Endothelial cell of hepatic sinusoid (primary cell): ENCODE results near the gene CHRDL2.

Experiments used
- in situ Hi-C: cut with HindIII; loops from 2 replicates; pipeline ENCODE4 v1.10.0; 2017; ENCODE audit warnings: low sequenced_read_pairs

CHRDL2 gene

DNA sequence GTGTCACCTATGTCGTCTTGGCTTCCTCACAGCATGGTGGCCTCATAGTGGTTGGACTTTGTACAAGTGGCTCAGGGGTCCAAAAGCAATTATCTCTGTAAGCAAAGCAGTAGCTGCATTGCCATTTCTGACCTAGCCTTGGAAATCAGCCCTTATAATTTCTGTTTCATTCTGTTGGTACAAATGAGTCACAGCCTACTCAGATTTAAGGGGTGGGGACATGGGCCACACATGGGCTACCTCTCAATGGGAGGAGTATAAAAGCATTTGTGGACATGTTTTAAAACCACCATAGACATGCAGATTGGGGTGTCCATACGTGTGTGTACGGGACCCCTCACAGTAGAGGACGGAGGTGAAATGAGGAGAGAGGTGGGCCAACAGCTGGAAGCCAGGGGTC is 41.6 kb downstream of the CHRDL2 start:
- in situ Hi-C loops, result loop anchor here (5.0 kb wide), 2 partner anchors 48 to 72 kb away; no protein-coding TSS in a partner anchor

- in situ Hi-C loops, result loop anchor here (5.0 kb wide), 2 partner anchors 50 to 70 kb away; no protein-coding TSS in a partner anchor
Observed at GRCh38 chr11:74687237-74688023, 43.8 kb downstream of the CHRDL2 start.

GRCh38 chr11:74686792-74687191 is 44.4 kb downstream of the CHRDL2 start:
- in situ Hi-C loops, result loop anchor here (5.0 kb wide), 2 partner anchors 51 to 69 kb away; no protein-coding TSS in a partner anchor

- in situ Hi-C loops, result loop anchor here (5.0 kb wide), 2 partner anchors 51 to 69 kb away; no protein-coding TSS in a partner anchor
Observed at GRCh38 chr11:74685905-74686304, 45.3 kb downstream of the CHRDL2 start.

DNA sequence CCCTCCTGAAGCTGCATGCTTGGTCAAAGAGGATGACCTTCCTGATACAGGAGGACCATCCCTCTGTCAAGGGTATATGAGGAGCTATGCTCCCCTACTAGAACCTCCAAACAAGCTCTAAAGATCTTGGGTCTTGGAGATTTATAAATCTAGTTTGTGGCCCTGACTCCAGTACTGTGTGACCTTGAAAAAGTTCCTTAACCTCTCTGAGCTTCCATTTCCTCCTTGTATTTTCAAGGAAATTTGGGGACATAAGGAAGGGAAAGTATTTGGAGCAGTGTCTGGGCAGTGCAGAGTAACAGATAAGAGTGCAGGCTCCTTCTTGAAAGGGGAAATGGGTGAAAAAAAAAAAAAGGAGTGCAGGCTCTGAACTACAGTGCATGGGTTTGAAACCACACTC is 45.9 kb downstream of the CHRDL2 start:
- in situ Hi-C loops, result loop anchor here (5.0 kb wide), 2 partner anchors 52 to 68 kb away; no protein-coding TSS in a partner anchor

DNA sequence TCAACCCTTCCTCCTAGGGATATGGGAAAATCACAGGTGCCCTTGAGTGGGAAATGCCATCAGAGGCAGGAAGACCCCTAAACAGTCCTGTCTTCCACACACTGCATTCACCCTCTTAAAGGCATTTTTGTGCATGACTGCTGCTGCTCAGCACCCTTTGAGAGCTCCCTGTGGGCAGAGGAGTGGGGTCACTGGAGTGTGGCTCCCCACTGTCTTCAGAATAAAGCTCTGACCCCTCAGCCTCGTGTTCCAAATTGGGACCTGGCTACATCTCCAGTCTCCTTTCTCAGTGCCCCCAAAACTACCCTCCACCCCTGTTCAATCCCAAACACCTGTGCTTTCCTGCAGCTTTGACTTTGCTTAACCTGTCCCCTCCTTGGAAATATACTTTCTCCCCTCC is 46.6 kb downstream of the CHRDL2 start:
- in situ Hi-C loops, result loop anchor here (5.0 kb wide), 2 partner anchors 53 to 67 kb away; no protein-coding TSS in a partner anchor

- in situ Hi-C loops, result no loop called here
Observed at GRCh38 chr11:74683941-74684481, 47.2 kb downstream of the CHRDL2 start.

DNA sequence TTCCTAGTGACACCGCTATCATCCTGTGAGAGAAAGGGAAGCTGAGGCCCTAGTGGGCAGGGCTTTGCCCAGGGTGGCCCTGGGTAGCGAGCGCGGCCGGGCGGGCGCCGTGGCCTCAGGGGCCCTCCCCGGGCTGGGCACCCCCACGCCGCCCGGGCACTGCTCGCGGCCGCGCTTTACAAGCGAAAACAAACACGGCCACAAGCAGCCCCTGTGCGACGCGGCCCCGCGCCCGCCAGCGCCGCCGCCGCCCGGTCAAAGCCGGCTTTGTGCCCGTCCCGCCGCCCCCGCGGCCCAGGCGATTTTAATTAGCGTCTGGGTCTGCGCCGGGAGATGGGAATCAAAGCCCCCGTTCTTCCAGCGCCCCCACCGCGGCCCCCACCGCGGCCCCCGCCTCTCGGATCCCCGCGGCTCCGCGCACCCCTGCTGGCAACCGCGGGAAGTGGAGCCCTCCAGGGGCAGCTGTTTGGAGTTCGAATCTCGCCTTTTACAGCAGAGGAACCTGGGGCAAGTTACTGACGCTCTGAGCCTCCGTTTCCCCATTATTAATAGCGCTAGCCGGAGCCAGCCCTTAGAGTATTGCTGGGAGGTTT is 47.9 kb downstream of the CHRDL2 start:
- in situ Hi-C loops, result no loop called here

- in situ Hi-C loops, result no loop called here
Observed at GRCh38 chr11:74682731-74683278, 48.4 kb downstream of the CHRDL2 start.

DNA sequence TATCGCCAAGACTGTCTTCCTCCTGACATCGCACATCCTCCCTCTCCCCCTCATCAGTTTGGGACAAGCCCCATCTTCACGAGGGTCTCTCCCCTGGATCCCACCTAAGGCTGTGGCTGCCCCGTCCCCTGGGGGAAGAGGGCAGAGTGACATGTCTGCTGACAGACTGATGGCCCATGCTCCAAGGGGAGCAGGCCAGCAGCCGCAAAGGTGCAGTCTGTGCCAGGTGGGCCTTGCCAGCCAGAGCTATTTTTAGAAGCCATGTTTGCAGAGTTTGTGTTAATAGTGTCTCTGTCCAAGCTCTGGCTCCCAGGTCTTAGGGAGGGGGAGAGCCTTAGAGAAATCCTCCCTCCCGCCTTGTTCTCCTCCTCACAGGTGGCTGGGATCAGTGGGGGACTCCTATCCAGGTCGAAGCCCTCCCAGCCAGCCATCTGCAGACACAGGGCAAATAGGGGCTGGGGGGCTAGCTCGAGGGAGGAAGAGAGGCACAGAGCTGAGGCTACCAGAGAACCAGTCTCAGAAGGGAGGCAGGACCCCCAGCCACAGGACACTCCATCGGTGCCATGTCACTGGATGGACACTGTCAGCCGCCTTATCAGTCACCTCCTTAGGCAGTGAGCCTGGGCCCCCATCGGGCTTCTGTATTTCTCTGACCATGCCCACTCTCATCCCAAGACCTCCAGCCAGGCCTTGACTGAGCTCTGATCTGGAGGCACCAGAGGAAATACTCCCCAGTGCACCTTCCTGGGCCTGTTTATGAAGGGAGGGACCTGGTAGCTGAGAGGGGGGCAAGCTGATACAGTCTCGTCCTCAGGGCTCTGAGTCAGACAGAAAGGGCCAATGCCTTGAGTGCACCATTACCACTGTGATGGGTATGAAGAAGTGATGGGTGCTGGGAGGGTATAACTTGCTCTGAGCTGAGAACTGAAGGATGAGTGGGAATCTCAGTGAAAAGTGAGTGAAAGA is 49.3 kb downstream of the CHRDL2 start:
- in situ Hi-C loops, result no loop called here

DNA sequence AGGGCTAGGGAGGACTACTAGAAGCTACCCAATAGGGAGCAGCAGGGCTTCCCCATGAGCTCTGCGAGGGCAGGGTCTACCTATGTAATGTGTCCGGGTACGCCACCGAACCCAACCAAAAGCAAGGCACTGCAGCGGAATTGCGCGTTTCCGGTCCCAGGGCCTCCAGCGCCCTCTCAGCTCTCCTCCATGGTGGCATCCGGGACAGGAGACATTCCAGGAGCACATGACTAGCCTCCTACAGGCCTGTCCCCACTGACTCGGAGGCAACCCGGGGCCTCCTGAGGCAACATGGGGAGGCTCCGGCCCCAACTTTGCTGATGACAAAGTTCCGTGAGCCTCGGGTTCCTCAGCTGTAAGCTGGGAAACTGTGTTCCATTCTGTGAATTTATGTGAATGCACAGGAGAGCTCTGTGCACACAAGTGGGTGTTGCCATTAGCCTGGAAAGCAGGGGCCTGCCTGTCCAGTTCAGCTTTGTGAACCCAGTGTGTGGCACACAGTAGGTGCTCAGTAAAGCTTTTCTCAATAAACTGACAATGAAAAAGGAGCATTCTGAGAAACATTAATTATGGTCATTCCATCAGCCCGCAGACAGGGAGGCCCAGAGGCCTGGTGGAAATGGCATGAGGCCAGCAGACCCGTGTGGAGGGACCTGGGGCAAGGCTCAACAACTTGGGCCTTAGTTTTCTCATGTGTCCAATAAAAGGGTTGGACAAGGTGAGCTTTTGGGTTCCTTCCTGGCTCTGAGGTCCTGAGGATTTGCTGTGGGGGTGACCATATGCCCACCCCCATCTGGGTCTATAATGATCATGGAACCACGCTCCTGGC is 50.3 kb downstream of the CHRDL2 start:
- in situ Hi-C loops, result no loop called here

- in situ Hi-C loops, result no loop called here
Observed at GRCh38 chr11:74680035-74680671, 51.1 kb downstream of the CHRDL2 start.

DNA sequence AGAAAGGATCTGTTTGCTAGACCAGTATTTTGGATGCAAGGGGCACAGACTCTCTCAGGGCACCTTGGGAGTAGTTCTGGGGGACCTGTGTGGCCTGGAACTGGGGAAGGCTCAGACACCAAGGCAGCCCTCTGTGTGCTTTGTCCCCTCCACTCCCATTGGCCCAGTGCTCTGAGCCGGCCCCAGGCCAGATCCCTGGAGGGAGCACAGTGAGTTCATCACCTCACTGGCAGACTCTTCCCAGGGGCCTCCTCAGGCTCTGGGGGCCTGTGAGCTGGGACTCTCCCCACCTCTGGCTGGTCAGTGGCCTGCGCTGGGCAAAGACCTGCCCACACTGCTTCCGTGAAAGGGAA is 51.7 kb downstream of the CHRDL2 start:
- in situ Hi-C loops, result no loop called here

- in situ Hi-C loops, result no loop called here
Observed at GRCh38 chr11:74678591-74679512, 52.4 kb downstream of the CHRDL2 start.

DNA sequence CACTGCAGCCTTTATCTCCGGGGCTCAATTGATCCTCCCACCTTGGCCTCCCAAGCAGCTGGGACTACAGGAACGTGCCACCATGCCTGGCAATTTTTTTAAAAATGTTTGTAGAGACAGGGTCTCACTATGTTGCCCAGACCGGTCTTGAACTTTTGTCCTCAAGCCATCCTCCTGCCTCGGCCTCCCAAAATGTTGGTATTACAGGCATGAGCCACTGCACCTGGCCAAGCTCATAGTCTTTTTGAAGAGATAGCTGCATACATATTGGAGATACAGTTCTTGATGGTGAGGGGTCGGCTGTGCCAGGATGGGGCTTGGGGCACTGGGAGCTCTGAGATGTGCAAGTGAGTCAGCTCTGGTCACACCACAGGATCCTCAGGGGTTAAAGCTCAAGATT is 53.2 kb downstream of the CHRDL2 start:
- in situ Hi-C loops, result no loop called here

GRCh38 chr11:74677131-74677530 is 54.1 kb downstream of the CHRDL2 start:
- in situ Hi-C loops, result no loop called here

GRCh38 chr11:74676596-74676995 is 54.6 kb downstream of the CHRDL2 start:
- in situ Hi-C loops, result no loop called here

DNA sequence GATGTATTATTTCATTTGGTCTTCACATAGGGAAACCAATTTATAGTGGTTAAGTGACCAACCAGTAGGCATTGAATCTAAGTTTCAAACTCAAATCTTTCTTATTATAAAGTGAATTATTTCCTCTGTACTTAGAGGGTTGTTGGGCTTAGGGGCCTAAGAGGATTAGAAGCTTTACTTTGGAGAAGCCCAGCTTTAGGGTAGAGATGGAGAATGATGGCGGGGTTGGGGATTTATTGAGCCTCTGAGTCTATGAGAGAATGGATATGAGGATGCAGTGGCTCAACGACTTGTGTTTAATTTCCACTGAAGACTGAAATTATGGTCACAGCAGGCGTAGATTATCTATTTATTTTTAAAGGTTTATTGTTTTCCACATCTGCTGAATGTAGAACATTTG is 55.5 kb downstream of the CHRDL2 start:
- in situ Hi-C loops, result no loop called here
